GM19328 (cell line): ENCODE results near the gene BBS4.
A peak's percentile ranks its signal among the peaks of the same experiment; 100 is the strongest.
"Not testable (repeated sequence)": the region's sequence is repeated elsewhere in the genome, so short reads cannot be mapped to it uniquely, and the experiment has no call there.

ENCODE experiments used
- ATAC-seq: cut with Tn5 transposase; IDR thresholded peaks from one replicate; pipeline ENCODE4 v1.9.1; 2021; ENCODE audit warnings: mild to moderate bottlenecking, moderate library complexity; ENCODE audit not compliant: unreplicated experiment

BBS4 gene, protein sequence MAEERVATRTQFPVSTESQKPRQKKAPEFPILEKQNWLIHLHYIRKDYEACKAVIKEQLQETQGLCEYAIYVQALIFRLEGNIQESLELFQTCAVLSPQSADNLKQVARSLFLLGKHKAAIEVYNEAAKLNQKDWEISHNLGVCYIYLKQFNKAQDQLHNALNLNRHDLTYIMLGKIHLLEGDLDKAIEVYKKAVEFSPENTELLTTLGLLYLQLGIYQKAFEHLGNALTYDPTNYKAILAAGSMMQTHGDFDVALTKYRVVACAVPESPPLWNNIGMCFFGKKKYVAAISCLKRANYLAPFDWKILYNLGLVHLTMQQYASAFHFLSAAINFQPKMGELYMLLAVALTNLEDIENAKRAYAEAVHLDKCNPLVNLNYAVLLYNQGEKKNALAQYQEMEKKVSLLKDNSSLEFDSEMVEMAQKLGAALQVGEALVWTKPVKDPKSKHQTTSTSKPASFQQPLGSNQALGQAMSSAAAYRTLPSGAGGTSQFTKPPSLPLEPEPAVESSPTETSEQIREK

DNA sequence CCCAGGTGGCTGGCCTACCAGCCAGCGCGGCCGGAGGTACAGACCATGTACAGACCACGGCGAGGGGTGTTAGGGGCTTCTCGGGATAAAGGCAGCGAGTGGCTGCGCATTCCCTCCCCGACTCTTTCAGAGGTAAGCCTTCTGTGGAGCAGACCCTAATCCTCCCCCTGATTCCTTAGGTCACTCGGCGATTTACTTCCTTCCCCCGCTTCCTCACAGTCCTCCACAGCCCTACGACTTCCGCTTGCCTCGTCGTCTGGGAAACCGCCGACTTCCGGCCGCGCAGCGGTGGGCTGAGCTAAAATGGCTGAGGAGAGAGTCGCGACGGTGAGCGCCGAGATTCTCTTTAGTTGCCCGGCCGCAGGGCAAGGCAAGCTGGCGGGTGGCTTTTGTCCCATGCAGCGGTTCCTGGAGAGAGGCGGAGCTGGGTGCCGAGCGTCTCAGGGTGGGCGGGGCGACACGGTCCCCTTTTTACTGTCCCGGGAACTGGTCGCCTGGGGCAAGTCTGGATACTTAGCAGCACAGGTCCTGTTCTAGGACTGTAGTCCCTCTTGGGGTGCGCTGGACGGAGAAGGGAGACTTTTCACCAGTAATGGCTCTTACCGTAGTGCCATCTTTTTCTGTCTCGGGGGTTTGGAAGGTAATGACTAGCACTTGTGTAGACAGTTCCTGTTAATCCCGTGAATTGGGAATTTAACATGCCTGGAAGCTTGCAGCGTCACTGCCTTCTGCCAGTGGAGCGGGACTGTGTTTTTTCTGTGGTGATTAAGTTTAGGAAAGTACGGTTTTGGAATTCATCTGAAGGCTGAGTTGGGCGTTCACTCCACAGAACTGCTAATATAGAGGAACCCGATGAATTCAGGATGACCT lies at the start of gene BBS4, which contains the start of gene HIGD2B:
TSS of gene BBS4 (plus strand) at position 283 of the 870 bp plus-strand sequence. CDS start at position 304, 21 bp downstream.
TSS of gene HIGD2B (minus strand) at position 258 of the 870 bp plus-strand sequence. CDS start 9,808 bp downstream, outside the sequence.
- ATAC-seq, result peak; percentile 98

DNA sequence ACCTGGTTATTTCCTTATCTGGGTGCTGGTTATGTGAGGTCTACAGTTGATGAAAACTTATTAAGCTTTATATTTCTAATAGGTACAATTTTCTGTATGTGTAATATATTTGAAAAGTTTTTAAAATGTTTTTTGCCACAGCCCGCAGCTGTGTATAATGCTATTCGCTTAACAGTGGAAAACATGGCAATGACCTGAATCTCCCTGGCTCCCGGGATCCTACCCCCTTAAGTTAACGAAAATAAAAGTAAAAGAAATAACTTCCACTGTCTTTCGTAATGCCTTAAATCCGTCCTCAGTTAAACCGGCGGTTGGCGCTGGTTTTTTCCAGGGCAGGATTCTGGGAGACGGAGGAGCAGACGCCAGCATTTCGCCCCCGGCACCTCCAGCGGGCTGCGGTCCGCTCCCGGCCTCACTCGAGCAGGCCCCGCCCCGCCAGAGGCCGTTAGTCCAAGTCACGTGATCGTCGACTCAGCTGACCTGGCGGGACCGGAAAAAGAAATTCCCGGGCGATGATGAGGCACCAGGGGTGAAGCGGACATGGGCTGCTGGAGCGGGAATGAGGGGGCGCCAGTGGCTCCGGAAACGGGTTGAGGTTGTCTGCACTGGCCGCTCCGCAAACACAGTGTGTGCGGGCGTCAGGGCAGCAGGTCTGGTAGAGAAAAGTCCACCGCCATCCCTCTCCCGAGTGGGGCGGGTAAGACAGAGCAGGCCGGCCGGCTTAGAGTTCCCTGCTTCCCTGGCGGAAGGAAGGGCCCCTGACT lies 49.3 kb upstream of the BBS4 start:
- not testable (repeated sequence) for ATAC-seq

DNA sequence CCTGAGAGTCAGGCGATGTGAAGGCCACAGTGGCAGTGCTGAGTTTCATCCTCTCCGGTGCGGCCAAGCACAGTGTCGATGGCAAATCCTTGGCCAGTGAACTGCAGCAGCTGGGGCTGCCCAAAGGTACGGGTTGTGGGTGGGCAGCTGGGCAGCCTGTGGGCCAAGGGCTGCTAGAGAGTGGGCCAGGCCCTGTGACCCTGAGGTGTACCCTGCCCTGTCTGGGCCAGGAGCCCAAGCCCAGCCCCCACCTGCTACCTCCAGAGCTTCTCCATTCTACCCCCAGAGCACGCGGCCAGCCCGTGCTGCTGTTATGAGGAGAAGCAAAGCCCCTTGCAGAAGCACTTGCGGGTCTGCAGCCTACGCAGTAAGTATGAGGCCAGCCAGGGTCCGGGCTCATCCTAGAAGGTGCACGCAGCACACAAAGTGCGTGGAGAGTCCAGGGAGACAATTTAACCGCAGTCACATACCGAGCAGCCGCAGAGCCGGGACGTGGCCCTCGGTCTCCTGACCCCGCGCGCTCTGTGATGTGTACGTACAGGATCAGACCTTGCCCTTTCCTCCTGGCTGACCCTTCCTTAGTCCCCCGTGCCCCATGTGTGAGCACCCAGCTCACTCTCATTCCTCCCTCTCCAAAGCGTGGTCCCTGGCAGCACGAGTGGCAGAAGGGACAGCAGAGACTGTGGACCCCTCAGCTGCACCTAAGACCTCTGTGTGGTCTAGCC lies 46.1 kb upstream of the BBS4 start:
- not testable (repeated sequence) for ATAC-seq

DNA sequence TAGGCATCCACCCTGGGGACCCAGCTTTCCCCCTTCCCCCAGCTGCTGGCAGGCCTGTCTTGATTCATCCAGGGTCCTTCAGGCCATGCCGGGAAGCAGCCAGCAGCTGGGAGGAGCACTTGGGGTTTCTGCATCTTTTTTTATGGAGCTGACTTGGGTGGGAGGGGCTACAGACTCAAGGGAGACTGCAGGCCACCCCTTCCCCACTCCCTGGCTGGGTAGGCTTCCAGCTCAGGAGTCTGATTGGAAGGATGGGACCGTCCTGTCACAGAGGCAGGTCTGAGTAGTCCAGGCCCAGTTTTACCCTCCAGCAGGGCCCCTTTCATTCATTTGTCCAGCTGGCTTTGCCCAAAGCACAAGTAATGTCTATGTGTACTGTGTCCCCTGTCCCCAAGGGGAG lies 43.7 kb upstream of the BBS4 start:
- ATAC-seq, result not testable (repeated sequence)

DNA sequence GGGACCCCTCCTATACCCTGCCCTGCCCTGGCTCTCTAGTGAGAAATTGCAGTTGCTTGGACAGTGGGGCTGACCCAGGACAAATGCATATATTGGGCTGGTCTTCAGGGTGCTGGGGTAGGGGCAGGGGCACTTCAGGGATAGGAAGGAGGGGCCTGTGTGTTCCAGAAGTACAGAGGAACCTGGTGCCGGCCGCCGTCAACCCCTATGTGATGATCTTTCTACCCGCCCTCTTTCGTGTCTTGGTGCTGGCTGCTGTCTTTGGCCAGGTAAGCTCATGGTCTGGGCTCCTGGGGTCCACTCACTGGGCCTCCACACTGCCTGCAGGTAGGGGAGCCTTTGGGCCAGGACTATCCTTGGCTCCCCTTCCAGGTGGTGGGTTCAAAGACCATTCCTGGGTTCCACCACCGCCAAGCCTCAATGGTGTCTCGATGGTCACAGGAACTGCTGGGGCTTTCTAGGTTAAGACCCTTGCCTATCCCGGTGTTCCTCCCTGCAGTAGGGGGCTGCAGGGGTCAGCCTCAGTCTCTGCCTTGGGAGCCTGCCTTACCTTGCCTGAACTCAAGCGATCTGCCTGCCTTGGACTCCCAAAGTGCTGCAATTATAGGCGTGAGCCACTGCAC lies 37.3 kb upstream of the BBS4 start:
- not testable (repeated sequence) for ATAC-seq

DNA sequence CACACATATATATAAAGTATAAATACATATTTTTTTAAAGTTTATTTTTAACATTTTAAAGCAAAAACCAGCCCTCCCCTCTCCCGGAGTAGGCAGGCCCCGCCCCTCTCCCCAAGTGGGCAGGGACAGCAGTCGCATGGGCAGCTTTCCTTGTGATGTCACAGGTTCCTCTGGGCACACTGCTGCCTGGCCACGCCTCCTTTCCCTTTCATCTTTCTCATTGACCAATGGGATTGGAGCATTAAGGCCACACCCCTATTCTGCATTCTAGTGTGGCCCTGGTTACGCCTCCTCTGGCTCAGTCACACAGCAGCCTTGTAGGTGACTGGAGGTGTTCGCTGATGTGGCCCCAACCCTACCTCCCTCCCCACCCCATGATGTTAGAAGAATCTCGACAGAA lies 31.6 kb upstream of the BBS4 start, which contains the start of gene GOLGA6B:
TSS of gene GOLGA6B (plus strand) at position 301 of the 400 bp plus-strand sequence. CDS start at position 342, 41 bp downstream.
- ATAC-seq, result not testable (repeated sequence)

DNA sequence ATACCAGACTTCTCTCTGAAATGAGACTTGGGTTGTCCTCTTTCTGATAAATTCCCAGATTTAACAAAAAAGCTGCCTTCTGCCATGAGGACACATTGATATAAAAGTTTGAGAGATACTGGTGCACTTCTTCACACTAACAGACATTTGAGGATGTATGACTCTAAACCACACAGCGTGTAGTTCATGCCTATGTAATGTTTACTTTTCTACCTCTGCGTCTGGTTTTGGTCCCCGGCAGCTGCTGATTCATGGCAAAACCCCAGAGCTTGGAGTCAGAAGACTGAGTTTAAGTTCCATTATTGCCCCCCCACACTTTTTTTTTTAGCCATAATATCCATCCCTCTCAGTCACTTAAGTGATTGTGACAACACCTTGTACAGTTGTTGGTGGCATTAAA lies 30.0 kb upstream of the BBS4 start:
- ATAC-seq, result not testable (repeated sequence)

DNA sequence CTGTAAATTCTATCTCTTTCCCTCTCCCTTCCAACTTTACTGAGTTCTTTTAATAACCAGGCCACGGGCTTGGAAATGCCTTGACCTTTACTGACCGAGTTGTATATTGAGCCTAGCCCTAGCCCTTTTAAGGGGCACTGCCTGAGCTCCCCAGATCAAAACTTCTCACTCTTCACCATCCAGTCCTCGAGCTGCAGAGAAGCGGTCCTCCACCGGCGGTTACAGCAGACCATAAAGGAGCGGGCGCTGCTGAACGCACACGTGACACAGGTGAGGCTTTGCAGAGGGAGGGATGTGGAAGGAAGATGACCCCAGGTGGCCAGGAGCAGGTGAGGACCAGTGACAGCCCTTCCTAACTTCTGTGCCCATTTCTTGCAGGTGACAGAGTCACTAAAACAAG lies 24.9 kb upstream of the BBS4 start:
- not testable (repeated sequence) for ATAC-seq

DNA sequence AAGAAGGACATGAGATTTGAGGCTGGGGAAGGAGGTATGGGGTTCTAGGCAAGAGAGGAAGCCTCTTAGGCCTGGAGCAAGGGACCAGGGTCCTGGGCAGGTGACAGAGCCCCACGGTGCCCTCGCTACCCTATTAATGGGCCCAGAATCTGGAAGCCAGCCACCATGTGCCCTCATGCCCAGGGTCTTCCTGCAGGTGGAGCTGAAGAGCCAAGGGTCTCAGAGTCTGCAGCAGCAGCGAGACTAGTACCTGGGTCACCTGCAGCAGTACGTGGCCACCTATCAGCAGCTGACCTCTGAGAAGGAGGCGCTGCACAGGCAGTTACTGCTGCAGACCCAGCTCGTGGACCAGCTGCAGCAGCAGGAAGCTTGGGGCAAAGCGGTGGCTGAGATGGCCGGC lies 22.1 kb upstream of the BBS4 start:
- ATAC-seq, result not testable (repeated sequence)

DNA sequence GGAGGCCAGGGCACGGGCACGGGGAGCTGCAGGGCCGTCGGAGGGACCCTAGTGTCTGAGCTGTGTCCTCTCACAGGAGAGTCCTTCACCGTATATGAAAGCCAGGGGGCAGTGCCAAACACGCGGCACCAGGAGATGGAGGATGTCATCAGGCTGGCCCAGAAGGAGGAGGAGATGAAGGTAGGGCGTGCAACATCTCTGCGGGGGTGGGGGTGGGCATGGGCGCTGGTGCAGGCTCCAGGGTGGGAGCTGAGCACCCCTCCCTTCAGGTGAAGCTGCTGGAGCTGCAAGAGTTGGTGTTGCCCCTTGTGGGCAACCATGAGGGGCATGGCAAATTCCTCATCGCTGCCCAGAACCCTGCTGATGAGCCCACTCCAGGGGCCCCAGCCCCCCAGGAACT lies 20.3 kb upstream of the BBS4 start:
- not testable (repeated sequence) for ATAC-seq

DNA sequence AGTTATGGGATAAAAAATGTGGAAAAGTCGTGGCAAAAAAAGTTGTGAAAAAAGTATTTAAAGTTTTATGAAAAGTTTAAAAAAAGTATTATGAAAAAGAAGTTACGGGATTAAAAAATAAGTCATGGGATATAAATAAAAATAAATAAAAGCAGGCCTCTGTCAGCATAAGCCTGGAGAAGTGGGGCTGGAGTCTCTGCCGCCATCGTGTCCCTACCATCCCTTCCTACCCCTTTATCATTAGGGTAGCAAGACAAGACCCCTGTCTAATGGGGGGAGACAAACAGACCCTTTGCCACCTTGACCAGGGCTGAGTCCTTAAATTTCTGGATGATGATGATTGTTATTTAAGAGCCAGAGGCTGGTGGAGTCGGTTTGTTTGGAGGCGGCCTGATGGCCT lies 16.2 kb upstream of the BBS4 start:
- ATAC-seq, result not testable (repeated sequence)

DNA sequence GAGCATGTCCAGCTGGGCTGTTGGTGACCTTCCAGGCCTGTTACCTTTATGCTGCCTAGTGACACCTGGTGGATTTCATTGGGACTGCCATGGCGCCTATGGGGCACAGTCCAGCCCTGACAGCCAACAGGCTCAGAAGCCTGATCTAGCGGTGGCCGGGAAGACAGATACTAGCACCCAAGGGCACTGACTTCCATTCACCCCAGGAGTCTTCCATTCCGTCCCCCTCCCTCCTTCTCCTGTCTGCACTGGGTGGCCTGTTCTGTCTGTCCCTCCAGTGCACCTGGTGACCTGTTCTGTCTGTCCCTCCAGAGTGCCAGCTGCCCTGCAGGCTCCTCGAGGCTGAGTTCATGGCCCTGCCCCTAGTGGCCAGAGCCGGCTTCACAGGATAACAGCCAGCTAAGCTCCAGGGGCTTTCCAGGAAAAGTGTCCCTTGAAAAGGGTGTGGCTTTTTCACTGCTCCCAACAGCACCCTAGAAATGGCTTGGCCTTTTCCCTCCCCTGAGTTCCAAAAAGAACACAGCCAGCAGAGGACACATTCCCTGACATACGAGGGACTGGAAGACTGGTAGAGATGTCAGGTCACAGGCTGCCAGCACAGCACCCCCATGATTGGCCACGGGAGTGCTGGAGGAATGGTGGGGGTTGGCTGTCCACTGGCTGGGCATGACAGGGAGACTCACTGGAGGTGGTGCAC lies 15.2 kb upstream of the BBS4 start:
- peak; percentile 72 for ATAC-seq

DNA sequence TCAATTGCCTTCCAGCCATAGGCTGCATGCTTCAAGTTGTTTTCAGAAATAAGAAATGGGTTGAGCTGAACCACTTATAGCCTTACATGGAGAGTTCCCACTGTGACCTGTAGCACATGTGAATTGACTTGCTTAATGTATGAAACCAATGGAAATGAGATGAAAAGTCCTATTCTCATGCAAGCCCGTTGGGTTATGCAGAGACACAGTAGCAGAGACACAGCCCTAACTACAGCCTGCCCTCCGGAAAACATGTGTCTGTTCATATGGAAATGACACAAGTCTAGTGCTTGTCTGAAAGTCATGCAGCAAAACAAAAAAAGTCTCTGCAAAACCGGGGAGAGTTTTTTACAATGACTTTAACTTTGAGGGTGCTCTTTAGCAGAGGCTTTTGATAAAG lies 14.5 kb upstream of the BBS4 start:
- ATAC-seq, result no peak

DNA sequence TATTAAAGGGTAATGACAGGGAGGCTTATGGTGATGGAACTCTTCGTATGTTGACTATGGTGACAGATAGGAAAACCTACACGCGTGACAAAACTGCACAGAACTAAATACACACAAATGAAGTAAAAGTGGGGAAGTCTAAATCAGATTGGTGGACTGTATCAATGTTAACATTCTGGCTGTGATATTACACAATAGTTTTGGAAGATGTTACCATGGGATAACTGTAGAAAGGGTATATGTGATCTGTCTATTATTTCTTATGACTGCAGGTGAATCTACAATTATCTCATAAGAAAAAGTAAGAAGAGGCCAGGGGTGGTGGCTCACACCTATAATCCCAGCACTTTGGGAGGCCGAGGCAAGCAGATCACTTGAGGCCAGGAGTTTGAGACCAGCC lies 9.2 kb upstream of the BBS4 start:
- ATAC-seq, result no peak

DNA sequence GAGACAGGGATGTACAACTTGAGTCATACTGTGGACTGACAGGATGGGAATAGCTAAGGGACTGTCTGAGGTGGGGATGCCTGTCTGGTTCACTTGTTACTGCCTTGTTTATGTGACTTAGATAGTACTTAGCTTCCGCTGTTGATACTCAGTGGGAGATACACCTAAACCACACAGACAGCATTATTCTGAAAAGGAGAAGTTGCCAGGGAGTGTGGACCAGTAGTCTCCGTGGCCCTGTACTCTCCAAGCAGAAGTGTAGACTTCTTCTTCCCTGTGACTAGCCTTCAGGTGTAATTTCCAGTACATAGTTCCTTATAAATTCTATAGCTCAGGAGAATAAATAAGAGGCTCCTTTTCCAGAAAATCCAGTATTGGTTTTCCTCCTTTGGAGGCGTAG lies 5.1 kb upstream of the BBS4 start:
- ATAC-seq, result no peak

DNA sequence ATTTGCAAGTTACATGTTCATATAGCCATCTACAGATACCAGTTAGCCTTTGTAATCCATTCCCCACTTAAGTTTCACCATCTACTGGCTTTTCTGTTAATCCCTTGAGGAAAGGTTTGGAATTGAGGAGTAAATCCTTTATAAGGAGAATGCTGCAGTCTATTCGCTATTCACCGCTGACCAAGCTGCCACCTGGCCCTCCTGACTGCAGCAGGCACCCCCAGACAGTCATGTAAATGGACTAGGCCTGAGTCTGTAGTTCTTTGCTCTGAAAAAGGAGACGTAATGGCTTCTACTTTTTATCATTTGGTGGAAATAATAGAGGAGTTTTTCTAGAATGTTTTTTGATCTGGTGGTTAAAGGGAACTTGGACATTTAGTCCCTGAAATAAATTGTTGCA lies 3.2 kb upstream of the BBS4 start:
- ATAC-seq, result no peak

DNA sequence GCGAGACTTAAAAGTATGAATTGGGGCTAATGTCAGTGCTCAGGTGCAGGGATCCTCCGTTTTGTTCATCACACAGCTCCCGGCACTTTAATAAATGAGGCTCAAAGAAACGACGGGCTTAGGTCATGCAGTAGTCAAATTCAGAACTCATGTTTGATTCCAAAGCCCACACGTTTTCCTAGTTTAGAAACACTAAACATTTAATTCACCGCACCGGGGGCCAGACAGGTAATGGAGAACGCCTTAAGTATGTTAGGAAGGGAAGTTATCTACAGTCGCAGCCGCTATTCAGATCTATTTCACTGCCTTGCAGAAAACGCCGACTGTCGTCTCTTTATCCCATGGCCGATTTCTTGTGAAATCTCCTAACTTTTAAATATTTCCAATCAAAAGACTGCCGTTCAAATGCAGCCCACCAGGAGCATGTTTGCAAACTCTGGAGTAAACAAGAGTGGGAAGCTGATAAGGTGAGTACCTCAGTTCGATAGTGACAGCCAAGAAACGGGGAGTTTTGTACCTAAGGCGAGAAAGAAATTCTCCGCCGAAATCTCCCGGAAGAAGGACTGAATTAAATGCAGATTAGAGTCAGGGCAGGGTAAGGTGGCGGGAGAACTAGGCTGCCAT lies 594 bp upstream of the BBS4 start:
- no peak for ATAC-seq

DNA sequence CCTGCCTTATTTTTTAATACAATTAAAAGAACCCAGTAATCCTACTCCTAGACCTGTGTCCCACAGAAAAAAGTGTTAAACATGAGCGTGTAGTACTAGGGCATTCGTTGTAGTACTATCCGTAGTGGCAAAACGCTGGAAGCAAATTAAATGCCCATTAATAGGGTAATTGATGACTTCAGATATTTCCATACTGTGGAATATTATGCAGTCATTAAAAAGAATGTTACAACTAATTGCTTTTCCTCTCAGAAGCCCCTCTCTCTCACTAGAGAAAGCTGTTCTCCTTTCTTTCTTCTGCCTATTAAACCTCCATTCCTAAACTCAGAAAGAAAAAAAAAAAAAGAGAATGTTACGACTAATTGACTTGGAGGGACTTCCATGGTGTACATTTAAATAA lies 2.7 kb downstream of the BBS4 start:
- ATAC-seq, result no peak
